PC-3 (cell line): ENCODE results near the gene LMAN2. TPM values are rescaled to one million over a fixed set of nuclear protein-coding genes. Genes with fewer than 3 reads are reported as not detected.

Experiments used
- ATAC-seq: fragments of 200-7000 bp; cut with Tn5 transposase; 2 replicates; pipeline ENCODE4 v1.9.1; 2020; ENCODE audit warnings: mild to moderate bottlenecking, moderate library complexity
- BruUV-seq: library from RNA; stranded (reverse); fragments of 400-500 nt; replicated peaks from 2 replicates; lab custom pipeline; 2021; lab: Mats Ljungman, UMichigan
- CTCF ChIA-PET: fragments of 300-600 bp; sonication (Branson Sonifier 250); formaldehyde crosslinking; loops from one replicate; lab custom pipeline; 2022; ENCODE audit warnings: antibody characterized with exemption; lab: Charles Lee
- POLR2A ChIA-PET: fragments of 300-600 bp; sonication (Branson Sonifier 250); formaldehyde crosslinking; loops from one replicate; lab custom pipeline; 2022; ENCODE audit warnings: antibody characterized with exemption; ENCODE audit not compliant: unreplicated experiment; lab: Charles Lee
- DNase-seq: peaks from one replicate; pipeline ENCODE4 v3.0.0-alpha.2; 2015
- H2AFZ ChIP-seq: fragments of 300-600 bp; sonication (generic); 2 replicates; pipeline ENCODE4 v1.6.0; 2016; ENCODE audit warnings: antibody characterized with exemption, low read length
- H3F3A ChIP-seq: fragments of 300-600 bp; sonication (generic); one replicate; pipeline ENCODE4 v1.6.0; 2017; ENCODE audit warnings: antibody characterized with exemption, low read length, control low read depth, mild to moderate bottlenecking; ENCODE audit not compliant: unreplicated experiment
- H3K27ac ChIP-seq: fragments of 300-600 bp; sonication (generic); 2 replicates; pipeline ENCODE4 v1.5.1; 2016; ENCODE audit warnings: mild to moderate bottlenecking, low read length
- H3K27me3 ChIP-seq: fragments of 300-600 bp; sonication (generic); 2 replicates; pipeline ENCODE4 v1.6.1; 2016; ENCODE audit warnings: low read length, mixed read lengths
- H3K36me3 ChIP-seq: fragments of 300-600 bp; sonication (generic); 2 replicates; pipeline ENCODE4 v1.6.1; 2016; ENCODE audit warnings: low read depth, mixed run types, low read length, mixed read lengths
- H3K4me1 ChIP-seq: fragments of 300-600 bp; sonication (generic); 2 replicates; pipeline ENCODE4 v1.5.1; 2016; ENCODE audit warnings: low read length; ENCODE audit not compliant: insufficient read depth
- H3K4me2 ChIP-seq: fragments of 300-600 bp; sonication (generic); 2 replicates; pipeline ENCODE4 v1.6.0; 2016; ENCODE audit warnings: low read length
- H3K4me3 ChIP-seq: fragments of 300-600 bp; sonication (generic); 2 replicates; pipeline ENCODE4 v1.5.1; 2016; ENCODE audit warnings: mild to moderate bottlenecking, low read length, mixed read lengths
- H3K79me2 ChIP-seq: fragments of 300-600 bp; sonication (generic); 2 replicates; pipeline ENCODE4 v1.6.1; 2017; ENCODE audit warnings: low read length, mixed read lengths
- H3K9ac ChIP-seq: fragments of 300-600 bp; sonication (generic); 2 replicates; pipeline ENCODE4 v1.6.0; 2016; ENCODE audit warnings: mild to moderate bottlenecking, low read length
- H3K9me2 ChIP-seq: fragments of 300-600 bp; sonication (generic); replicated peaks from 2 replicates; pipeline ENCODE4 v1.6.1; 2016; ENCODE audit warnings: mixed run types, low read length, mixed read lengths
- H3K9me3 ChIP-seq: fragments of 300-600 bp; sonication (generic); 2 replicates; pipeline ENCODE4 v1.6.1; 2016; ENCODE audit warnings: low read length, mixed read lengths
- H4K20me1 ChIP-seq: fragments of 300-600 bp; sonication (generic); 2 replicates; pipeline ENCODE4 v1.6.1; 2016; ENCODE audit warnings: low read length, mixed read lengths
- EZH2 ChIP-seq: fragments of 300-600 bp; sonication (generic); IDR thresholded peaks from one replicate; pipeline ENCODE4 v1.6.1; 2017; ENCODE audit warnings: antibody characterized with exemption, mild to moderate bottlenecking, low read length; ENCODE audit not compliant: unreplicated experiment
- EZH2phosphoT487 ChIP-seq: fragments of 300-600 bp; sonication (generic); IDR thresholded peaks from 2 replicates; pipeline ENCODE4 v1.6.1; 2018; ENCODE audit warnings: mild to moderate bottlenecking, antibody characterized with exemption, low read length, borderline replicate concordance
- intact Hi-C: fragments of 100-400 bp; cut with micrococcal nuclease; formaldehyde crosslinking; loops from 2 replicates; pipeline ENCODE4 v1.9.0; 2023
- total RNA-seq: library from RNA; depleted of rRNA; stranded (reverse); fragments of >200 nt; gene quantifications from 2 replicates; pipeline ENCODE4 v1.2.3, GENCODE V29; 2014
- TF ChIP-seq, protein P1 (sequence below): fragments of 300-600 bp; sonication (generic); conservative IDR thresholded peaks from 2 replicates; pipeline ENCODE4 v1.5.1; 2017; ENCODE audit warnings: antibody characterized with exemption, low read depth, mild to moderate bottlenecking, low read length

The LMAN2 gene
- total RNA-seq, 1 experiment from 2014 or later, result 310 TPM

DNA sequence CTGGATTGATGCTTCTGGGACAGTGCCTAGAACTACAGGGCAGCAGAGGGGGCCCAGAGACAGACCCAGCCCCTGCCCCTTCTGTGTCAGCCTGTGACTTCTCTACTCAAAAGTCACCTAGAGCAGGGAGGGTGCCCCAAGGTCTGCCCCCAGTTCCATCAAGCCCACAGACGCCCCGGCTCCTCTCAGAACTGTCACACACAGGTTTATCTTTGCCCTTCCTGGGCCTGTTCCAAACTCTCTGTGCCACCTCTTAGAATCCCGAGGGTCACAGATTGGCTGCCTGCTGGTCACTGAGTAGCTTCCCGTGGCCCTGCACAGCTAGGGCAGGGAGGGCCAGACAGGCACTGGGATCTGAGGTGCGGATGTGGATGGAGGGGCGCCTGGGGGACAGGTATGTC lies 8.0 kb upstream of the LMAN2 start:
- Histone ChIP-seq H3K27ac (no peak overlapping the region), H3K9me2 (no peaks in the 10 kb centered on the region), H3K27me3 (no peaks in the 10 kb centered on the region), H3K36me3 (no peaks in the 10 kb centered on the region), H3F3A (no peaks in the 10 kb centered on the region), H4K20me1 (no peaks in the 10 kb centered on the region), H3K9me3 (no peaks in the 10 kb centered on the region), H3K4me1 (peaks cover 27% of the 10 kb centered on the region), H3K9ac (no peak overlapping the region), H2AFZ (no peak overlapping the region), H3K4me2 (no peak overlapping the region), H3K4me3 (no peak overlapping the region), H3K79me2 (no peaks in the 10 kb centered on the region)
- ChIA-PET POLR2A (no interaction called here), CTCF (no interaction called here)
- DNase-seq, result no peak
- ATAC-seq, result no peak
- no TSS peak for BruUV-seq
- no peak for TF ChIP-seq EZH2
- TF ChIP-seq EZH2phosphoT487, result no peak
- TF ChIP-seq, protein P1, sequence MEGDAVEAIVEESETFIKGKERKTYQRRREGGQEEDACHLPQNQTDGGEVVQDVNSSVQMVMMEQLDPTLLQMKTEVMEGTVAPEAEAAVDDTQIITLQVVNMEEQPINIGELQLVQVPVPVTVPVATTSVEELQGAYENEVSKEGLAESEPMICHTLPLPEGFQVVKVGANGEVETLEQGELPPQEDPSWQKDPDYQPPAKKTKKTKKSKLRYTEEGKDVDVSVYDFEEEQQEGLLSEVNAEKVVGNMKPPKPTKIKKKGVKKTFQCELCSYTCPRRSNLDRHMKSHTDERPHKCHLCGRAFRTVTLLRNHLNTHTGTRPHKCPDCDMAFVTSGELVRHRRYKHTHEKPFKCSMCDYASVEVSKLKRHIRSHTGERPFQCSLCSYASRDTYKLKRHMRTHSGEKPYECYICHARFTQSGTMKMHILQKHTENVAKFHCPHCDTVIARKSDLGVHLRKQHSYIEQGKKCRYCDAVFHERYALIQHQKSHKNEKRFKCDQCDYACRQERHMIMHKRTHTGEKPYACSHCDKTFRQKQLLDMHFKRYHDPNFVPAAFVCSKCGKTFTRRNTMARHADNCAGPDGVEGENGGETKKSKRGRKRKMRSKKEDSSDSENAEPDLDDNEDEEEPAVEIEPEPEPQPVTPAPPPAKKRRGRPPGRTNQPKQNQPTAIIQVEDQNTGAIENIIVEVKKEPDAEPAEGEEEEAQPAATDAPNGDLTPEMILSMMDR, result no peak
- intact Hi-C loops, result no loop called here

DNA sequence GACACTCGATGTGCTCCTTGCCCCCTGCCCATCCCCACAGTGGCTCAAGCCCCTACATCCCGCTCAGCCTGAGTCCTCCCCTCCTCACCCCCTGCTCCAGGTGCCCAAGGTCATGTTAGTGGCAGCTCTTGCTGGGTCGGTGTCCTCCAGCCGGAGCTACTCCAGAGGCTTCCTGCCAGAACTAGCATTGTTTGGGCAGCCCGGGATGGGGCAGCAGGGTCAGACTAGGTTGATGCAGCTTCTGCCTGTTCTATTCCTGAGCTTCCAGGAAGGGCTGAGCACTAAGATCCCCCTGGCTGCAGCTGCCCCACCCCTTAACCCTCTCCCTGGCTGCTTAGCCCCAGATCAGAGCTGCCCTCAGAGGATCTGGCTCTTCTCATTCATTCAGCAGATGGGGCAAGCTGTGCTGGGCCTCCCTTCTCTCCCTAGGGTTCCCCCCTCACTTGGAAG lies 6.9 kb upstream of the LMAN2 start:
- H3K27ac ChIP-seq, result no peak overlapping the region
- H3K9ac ChIP-seq, result peak overlapping the region; percentile 67
- intact Hi-C loops, result no loop called here
- no peaks in the 10 kb centered on the region for H3K36me3 ChIP-seq
- TF ChIP-seq EZH2, result no peak
- TF ChIP-seq, protein P1, result no peak
- TF ChIP-seq EZH2phosphoT487, result no peak
- no peaks in the 10 kb centered on the region for H3K9me2 ChIP-seq
- H3K4me1 ChIP-seq, result peaks cover 18% of the 10 kb centered on the region
- POLR2A ChIA-PET, result interaction anchor here (0.6 kb wide), 1 partner anchor 11 kb away, joined by 3 read pairs; no protein-coding TSS in a partner anchor
- peak overlapping the region; percentile 73 for H3K4me3 ChIP-seq
- H3K27me3 ChIP-seq, result no peaks in the 10 kb centered on the region
- H3F3A ChIP-seq, result no peaks in the 10 kb centered on the region
- H2AFZ ChIP-seq, result peak overlapping the region; percentile 92
- no peaks in the 10 kb centered on the region for H3K9me3 ChIP-seq
- no peaks in the 10 kb centered on the region for H4K20me1 ChIP-seq
- no peaks in the 10 kb centered on the region for H3K79me2 ChIP-seq
- DNase-seq (no peak), ATAC-seq (no peak)
- peak overlapping the region; percentile 87 for H3K4me2 ChIP-seq
- BruUV-seq, result no TSS peak
- CTCF ChIA-PET, result interaction anchor here (1.2 kb wide), 1 partner anchor 12 kb away, joined by 4 read pairs; no protein-coding TSS in a partner anchor
